HG03342 (cell line): ENCODE results near the gene DNAAF2.
A peak's percentile ranks its signal among the peaks of the same experiment; 100 is the strongest.
"Not testable (repeated sequence)": the region's sequence is repeated elsewhere in the genome, so short reads cannot be mapped to it uniquely, and the experiment has no call there.

Source experiments
- ATAC-seq: cut with Tn5 transposase; IDR thresholded peaks from one replicate; pipeline ENCODE4 v1.9.1; 2021; ENCODE audit warnings: mild to moderate bottlenecking, moderate library complexity; ENCODE audit not compliant: unreplicated experiment

Gene DNAAF2

GRCh38 chr14:49622022-49622607, 12.9 kb downstream of the DNAAF2 start:
- ATAC-seq = no peak

DNA sequence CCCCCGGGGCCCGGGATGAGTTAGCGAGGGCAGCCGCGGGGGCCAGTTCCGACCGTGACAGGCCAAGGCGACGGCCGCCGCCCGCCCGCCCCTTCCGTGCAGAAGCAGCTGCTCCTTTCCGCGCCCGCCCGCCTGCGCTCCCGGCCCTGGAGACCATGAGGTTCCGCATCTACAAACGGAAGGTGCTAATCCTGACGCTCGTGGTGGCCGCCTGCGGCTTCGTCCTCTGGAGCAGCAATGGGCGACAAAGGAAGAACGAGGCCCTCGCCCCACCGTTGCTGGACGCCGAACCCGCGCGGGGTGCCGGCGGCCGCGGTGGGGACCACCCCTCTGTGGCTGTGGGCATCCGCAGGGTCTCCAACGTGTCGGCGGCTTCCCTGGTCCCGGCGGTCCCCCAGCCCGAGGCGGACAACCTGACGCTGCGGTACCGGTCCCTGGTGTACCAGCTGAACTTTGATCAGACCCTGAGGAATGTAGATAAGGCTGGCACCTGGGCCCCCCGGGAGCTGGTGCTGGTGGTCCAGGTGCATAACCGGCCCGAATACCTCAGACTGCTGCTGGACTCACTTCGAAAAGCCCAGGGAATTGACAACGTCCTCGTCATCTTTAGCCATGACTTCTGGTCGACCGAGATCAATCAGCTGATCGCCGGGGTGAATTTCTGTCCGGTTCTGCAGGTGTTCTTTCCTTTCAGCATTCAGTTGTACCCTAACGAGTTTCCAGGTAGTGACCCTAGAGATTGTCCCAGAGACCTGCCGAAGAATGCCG, 13.7 kb downstream of the DNAAF2 start:
- ATAC-seq = peak; percentile 31

DNA sequence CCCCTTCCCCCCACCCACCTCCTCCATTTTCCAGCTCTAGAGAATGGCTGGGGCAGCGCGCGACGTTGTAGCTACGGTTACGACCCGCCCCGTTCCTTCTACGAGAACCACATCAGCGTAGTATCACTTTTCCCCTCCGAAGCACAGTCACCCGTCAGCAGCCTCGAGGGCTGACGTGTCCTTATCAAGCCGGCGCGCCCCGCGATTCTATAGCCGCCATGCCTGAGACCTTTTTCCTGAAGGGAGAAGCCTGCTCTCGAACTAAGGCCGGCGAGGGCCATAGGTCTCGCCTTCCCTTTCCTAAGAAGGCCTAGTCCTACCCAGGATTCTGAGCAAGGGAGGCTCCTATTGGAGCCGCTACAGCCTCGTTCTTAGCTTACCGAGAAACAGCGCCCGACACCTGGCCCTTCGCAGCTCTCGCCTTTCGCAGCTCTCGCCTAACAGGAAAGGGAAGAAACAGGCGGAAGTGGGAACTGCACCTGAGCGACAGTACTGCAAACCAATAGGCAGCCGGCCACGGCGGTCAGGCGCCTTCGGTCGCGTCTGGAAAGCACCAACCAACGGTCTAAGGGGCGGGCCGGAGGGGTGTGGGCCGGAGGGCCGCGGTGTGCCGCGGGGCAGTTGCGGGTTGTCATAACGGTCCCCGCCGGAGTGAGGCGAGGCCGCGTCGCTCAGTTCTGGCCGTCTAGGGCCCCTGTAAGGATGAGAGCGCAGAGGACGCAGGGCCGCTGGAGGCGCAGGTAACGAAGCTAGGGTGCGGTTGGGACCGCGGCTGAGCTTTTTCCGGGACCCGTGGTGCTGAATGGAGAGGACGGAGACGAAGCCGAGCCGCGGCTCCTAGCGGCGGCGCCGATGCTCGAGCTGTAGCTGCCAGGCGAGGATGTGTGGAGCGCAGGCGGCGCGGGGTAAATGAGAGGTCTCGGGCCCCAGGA, 14.6 kb downstream of the DNAAF2 start, which contains the start of the genes MGAT2 and RPL36AL:
MGAT2 (plus strand) TSS at position 618 of the 932 bp plus-strand sequence. CDS start 470 bp downstream, outside the sequence.
RPL36AL (minus strand) TSS at position 445 of the 932 bp plus-strand sequence. CDS start 1,522 bp downstream, outside the sequence.
- ATAC-seq = peak; percentile 94

GRCh38 chr14:49619730-49620129, 15.3 kb downstream of the DNAAF2 start:
- ATAC-seq = no peak

DNA sequence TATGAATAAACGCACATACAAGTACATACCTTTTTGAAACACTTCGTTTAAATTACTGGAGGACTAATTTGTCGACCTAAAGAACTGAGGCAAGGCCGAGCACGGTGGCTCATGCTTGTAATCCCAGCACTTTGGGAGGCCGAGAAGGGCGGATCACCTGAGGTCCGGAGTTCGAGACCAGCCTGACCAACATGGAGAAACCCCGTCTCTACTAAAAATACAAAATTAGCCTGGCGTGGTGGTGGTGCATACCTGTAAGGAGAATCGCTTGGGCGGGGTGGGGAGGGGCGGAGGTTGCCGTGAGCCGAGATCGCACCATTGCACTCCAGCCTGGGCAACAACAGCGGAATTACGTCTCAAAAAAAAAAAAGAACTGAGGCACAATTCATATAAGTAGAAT, 15.8 kb downstream of the DNAAF2 start:
- ATAC-seq = not testable (repeated sequence)

GRCh38 chr14:49617852-49618519, 17.1 kb downstream of the DNAAF2 start:
- no peak for ATAC-seq

- ATAC-seq = no peak
These were observed 19.3 kb downstream of the DNAAF2 start for GRCh38 chr14:49615776-49616175.

GRCh38 chr14:49614196-49614595, 20.8 kb downstream of the DNAAF2 start:
- no peak for ATAC-seq

DNA sequence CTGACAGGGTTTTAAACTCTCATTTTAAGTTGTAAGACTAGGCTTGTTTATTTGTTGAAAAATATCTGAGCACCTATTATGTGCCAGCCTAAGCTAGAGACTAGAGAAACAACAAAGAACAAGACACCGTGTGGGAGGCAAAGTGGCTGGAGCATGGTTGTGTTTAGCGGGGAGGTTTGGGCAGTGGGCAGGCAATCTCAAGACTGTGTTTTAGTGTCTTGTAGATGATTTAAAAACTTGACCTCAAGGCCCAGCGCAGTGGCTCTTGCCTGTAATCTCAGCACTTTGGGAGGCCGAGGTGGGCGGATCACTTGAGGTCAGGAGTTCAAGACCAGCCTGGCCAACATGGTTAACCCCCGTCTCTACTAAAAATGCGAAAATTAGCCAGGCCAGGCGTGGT, 22.4 kb downstream of the DNAAF2 start:
- ATAC-seq = no peak

DNA sequence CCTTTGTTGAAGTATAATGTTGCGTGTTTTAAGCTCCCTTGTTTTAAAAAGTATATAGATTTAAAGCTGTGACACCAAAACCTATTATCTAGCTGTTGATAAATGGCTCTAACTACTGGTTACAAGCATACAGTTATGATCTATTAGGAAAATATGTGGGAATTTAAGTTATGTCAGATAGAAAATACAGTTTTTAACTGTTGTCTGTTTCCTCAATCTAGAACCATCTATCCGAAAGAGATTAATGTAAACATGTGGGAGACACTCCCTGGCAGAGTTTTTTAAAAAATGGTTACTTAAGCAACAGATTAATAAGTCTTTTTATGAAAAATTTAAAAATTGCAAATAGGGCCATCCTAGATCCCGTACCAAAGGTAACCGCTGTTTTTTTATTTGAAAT, 22.8 kb downstream of the DNAAF2 start:
- no peak for ATAC-seq

- no peak for ATAC-seq
These were observed 27.5 kb downstream of the DNAAF2 start for GRCh38 chr14:49607583-49607982.

DNA sequence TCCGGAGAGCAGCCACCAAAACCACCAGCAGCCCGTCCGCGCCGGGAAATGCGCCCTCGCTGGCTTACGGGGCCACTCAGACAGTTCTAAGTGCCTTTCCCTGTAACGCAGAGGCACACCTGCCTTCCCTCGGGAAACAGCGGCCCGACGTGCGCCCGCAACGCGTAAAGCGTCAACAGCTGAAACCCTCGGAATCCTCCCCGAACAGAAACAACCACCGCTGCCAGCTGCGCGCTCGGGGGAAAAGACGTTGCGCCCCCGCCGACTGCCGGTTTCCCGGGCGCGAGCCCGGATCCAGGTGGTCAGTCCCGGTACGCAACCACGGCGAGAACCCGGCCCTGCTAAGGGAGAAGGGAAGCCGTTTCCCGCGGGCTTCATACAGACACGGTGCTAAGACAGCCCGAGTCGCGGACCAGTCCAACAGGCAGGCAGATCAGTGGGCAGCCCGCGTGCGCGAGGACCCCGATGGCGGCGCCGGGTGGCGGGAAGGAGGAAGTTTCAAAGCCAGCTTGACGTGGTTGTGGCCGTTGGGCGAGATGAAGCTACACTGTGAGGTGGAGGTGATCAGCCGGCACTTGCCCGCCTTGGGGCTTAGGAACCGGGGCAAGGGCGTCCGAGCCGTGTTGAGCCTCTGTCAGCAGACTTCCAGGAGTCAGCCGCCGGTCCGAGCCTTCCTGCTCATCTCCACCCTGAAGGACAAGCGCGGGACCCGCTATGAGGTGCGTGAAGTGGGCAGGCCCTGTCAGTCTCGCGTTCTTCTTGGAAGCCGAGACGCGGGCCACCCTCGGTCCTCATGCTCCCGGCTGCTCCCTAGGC, 36.4 kb downstream of the DNAAF2 start, which contains the start of gene LRR1:
LRR1 (plus strand) TSS at position 456 of the 816 bp plus-strand sequence; CDS start at position 537, 81 bp downstream.
- ATAC-seq = peak; percentile 44

- no peak for ATAC-seq
These were observed 36.9 kb downstream of the DNAAF2 start for GRCh38 chr14:49598189-49598484.

DNA sequence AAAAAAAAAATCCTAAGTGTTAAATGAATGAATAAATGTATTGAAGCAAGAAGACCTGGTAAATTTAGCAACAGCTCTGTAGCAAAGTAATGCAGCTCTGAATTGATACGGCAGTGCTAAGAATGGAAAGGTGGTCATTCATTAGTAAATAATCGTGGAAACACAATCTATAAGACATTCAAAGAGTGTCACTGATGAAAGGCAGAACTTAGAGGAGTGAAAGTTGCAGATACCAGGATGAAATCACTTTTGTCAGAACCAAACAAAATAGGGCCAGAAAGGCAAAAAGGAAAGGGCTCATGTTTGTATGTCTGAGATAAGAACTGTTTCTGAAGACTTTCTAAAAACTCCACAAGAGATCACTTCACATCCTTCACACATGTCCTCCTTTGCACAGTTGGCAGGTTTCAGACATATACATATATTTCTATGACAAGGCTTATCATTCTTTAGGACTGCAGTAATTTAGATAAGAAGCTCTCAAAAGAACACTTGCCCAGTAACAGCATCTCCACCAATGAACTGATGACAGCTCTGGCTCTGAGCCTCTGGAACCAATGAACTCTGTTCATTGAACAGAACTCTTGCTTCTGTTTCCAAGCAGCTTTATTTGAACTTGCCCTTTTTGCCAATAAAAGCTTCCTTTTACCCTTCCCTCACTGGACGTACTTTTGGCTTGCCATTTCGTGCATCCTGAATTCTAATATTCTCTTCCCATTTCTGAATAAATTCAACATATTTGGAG, 40.5 kb downstream of the DNAAF2 start:
- no peak for ATAC-seq

- ATAC-seq = peak; percentile 27
These were observed 42.0 kb downstream of the DNAAF2 start for GRCh38 chr14:49593016-49593415.

GRCh38 chr14:49589387-49589786, 45.7 kb downstream of the DNAAF2 start:
- no peak for ATAC-seq

- peak; percentile 34 for ATAC-seq
These were observed 48.2 kb downstream of the DNAAF2 start for GRCh38 chr14:49586673-49587460.
